ENCODE measurements around the gene CDK14.
A peak's percentile ranks its signal among the peaks of the same experiment; 100 is the strongest.

Gene CDK14

GRCh38 chr7:91046322-91047089 lies 450.4 kb downstream of the CDK14 start:
- Histone ChIP-seq H3K27ac (peak overlapping the region; percentile 90), H3K9me3 (ENCODE audit: low read depth, low read length) (no peaks in the 10 kb centered on the region), H3K9ac (ENCODE audit: insufficient read length) (peak overlapping the region; percentile 60), H3K36me3 (ENCODE audit: insufficient read depth, low read length) (peaks cover 3% of the 10 kb centered on the region; the same call in 1 of the 2 replicates), H3K4me3 (peak overlapping the region; percentile 19; the same call in 1 of the 2 replicates)
- no peak for DNase-seq (ENCODE audit: low read depth, low spot score)
- TF ChIP-seq POLR2AphosphoS5 (IDR thresholded peaks at IDR 0.05; ENCODE audit: borderline replicate concordance, low read depth, low read length), result no peak
- no peak for TF ChIP-seq FOXP2 (optimal IDR thresholded peaks at IDR 0.05; ENCODE audit: control extremely low read depth, extremely low read length, insufficient read depth)
- no peak for TF ChIP-seq EZH2 (IDR thresholded peaks at IDR 0.05)

- DNase-seq (ENCODE audit: low read depth, low spot score), result no peak
- Histone ChIP-seq H3K9me3 (ENCODE audit: low read depth, low read length) (no peaks in the 10 kb centered on the region), H3K36me3 (ENCODE audit: insufficient read depth, low read length) (peaks cover 3% of the 10 kb centered on the region; the same call in 1 of the 2 replicates), H3K27ac (0 out of 2 replicates have a peak overlapping the region, but pooled peaks have one; percentile 90), H3K9ac (ENCODE audit: insufficient read length) (no peak overlapping the region), H3K4me3 (no peak overlapping the region)
- TF ChIP-seq FOXP2 (optimal IDR thresholded peaks at IDR 0.05; ENCODE audit: control extremely low read depth, extremely low read length, insufficient read depth), result no peak
- TF ChIP-seq EZH2 (IDR thresholded peaks at IDR 0.05), result no peak
- no peak for TF ChIP-seq POLR2AphosphoS5 (IDR thresholded peaks at IDR 0.05; ENCODE audit: borderline replicate concordance, low read depth, low read length)
Observed at GRCh38 chr7:91047636-91048035, 451.5 kb downstream of the CDK14 start.

- Histone ChIP-seq H3K9ac (ENCODE audit: insufficient read length) (no peak overlapping the region), H3K36me3 (ENCODE audit: insufficient read depth, low read length) (peaks cover 3% of the 10 kb centered on the region; the same call in 1 of the 2 replicates), H3K27ac (no peak overlapping the region), H3K9me3 (ENCODE audit: low read depth, low read length) (no peaks in the 10 kb centered on the region), H3K4me3 (no peak overlapping the region)
- TF ChIP-seq EZH2 (IDR thresholded peaks at IDR 0.05) (no peak), FOXP2 (optimal IDR thresholded peaks at IDR 0.05; ENCODE audit: control extremely low read depth, extremely low read length, insufficient read depth) (no peak), POLR2AphosphoS5 (IDR thresholded peaks at IDR 0.05; ENCODE audit: borderline replicate concordance, low read depth, low read length) (no peak)
- DNase-seq (ENCODE audit: low read depth, low spot score), result no peak
Observed at GRCh38 chr7:91050677-91051076, 454.6 kb downstream of the CDK14 start.

GRCh38 chr7:91051966-91052365 lies 455.8 kb downstream of the CDK14 start:
- Histone ChIP-seq H3K36me3 (ENCODE audit: insufficient read depth, low read length) (peaks cover 6% of the 10 kb centered on the region), H3K4me3 (no peak overlapping the region), H3K27ac (peak overlapping the region; percentile 34; the same call in 1 of the 2 replicates), H3K9ac (ENCODE audit: insufficient read length) (no peak overlapping the region), H3K9me3 (ENCODE audit: low read depth, low read length) (no peaks in the 10 kb centered on the region)
- TF ChIP-seq POLR2AphosphoS5 (IDR thresholded peaks at IDR 0.05; ENCODE audit: borderline replicate concordance, low read depth, low read length), result no peak
- TF ChIP-seq FOXP2 (optimal IDR thresholded peaks at IDR 0.05; ENCODE audit: control extremely low read depth, extremely low read length, insufficient read depth), result no peak
- TF ChIP-seq EZH2 (IDR thresholded peaks at IDR 0.05), result no peak
- DNase-seq (ENCODE audit: low read depth, low spot score), result no peak

GRCh38 chr7:91054374-91054773 lies 458.3 kb downstream of the CDK14 start:
- Histone ChIP-seq H3K9me3 (ENCODE audit: low read depth, low read length) (no peaks in the 10 kb centered on the region), H3K36me3 (ENCODE audit: insufficient read depth, low read length) (peaks cover 3% of the 10 kb centered on the region; the same call in 1 of the 2 replicates), H3K27ac (no peak overlapping the region), H3K4me3 (no peak overlapping the region), H3K9ac (ENCODE audit: insufficient read length) (no peak overlapping the region)
- DNase-seq (ENCODE audit: low read depth, low spot score), result no peak
- TF ChIP-seq FOXP2 (optimal IDR thresholded peaks at IDR 0.05; ENCODE audit: control extremely low read depth, extremely low read length, insufficient read depth), result no peak
- no peak for TF ChIP-seq POLR2AphosphoS5 (IDR thresholded peaks at IDR 0.05; ENCODE audit: borderline replicate concordance, low read depth, low read length)
- TF ChIP-seq EZH2 (IDR thresholded peaks at IDR 0.05), result no peak

GRCh38 chr7:91055219-91055618 lies 459.1 kb downstream of the CDK14 start:
- Histone ChIP-seq H3K36me3 (ENCODE audit: insufficient read depth, low read length) (peaks cover 3% of the 10 kb centered on the region; the same call in 1 of the 2 replicates), H3K9ac (ENCODE audit: insufficient read length) (no peak overlapping the region), H3K27ac (no peak overlapping the region), H3K4me3 (no peak overlapping the region), H3K9me3 (ENCODE audit: low read depth, low read length) (no peaks in the 10 kb centered on the region)
- no peak for DNase-seq (ENCODE audit: low read depth, low spot score)
- TF ChIP-seq FOXP2 (optimal IDR thresholded peaks at IDR 0.05; ENCODE audit: control extremely low read depth, extremely low read length, insufficient read depth) (no peak), POLR2AphosphoS5 (IDR thresholded peaks at IDR 0.05; ENCODE audit: borderline replicate concordance, low read depth, low read length) (no peak)

GRCh38 chr7:91062713-91063112 lies 466.6 kb downstream of the CDK14 start:
- TF ChIP-seq EZH2 (IDR thresholded peaks at IDR 0.05) (no peak), POLR2AphosphoS5 (IDR thresholded peaks at IDR 0.05; ENCODE audit: borderline replicate concordance, low read depth, low read length) (no peak), FOXP2 (optimal IDR thresholded peaks at IDR 0.05; ENCODE audit: control extremely low read depth, extremely low read length, insufficient read depth) (no peak)
- no peak overlapping the region for H3K4me3 ChIP-seq
- H3K27ac ChIP-seq, result no peak overlapping the region
- no peaks in the 10 kb centered on the region for H3K36me3 ChIP-seq (ENCODE audit: insufficient read depth, low read length)
- no peak overlapping the region for H3K9ac ChIP-seq (ENCODE audit: insufficient read length)
- DNase-seq (ENCODE audit: low read depth, low spot score), result no peak
- H3K9me3 ChIP-seq (ENCODE audit: low read depth, low read length), result no peaks in the 10 kb centered on the region

- Histone ChIP-seq H3K27ac (no peak overlapping the region), H3K9ac (ENCODE audit: insufficient read length) (no peak overlapping the region), H3K9me3 (ENCODE audit: low read depth, low read length) (no peaks in the 10 kb centered on the region), H3K4me3 (no peak overlapping the region), H3K36me3 (ENCODE audit: insufficient read depth, low read length) (no peaks in the 10 kb centered on the region)
- TF ChIP-seq FOXP2 (optimal IDR thresholded peaks at IDR 0.05; ENCODE audit: control extremely low read depth, extremely low read length, insufficient read depth), result no peak
- no peak for TF ChIP-seq POLR2AphosphoS5 (IDR thresholded peaks at IDR 0.05; ENCODE audit: borderline replicate concordance, low read depth, low read length)
- no peak for TF ChIP-seq EZH2 (IDR thresholded peaks at IDR 0.05)
- DNase-seq (ENCODE audit: low read depth, low spot score), result no peak
Observed at GRCh38 chr7:91064052-91064451, 467.9 kb downstream of the CDK14 start.

All from SK-N-MC (cell line).